Measurements from ENCODE around the gene EEF1A2.

EEF1A2 gene

DNA sequence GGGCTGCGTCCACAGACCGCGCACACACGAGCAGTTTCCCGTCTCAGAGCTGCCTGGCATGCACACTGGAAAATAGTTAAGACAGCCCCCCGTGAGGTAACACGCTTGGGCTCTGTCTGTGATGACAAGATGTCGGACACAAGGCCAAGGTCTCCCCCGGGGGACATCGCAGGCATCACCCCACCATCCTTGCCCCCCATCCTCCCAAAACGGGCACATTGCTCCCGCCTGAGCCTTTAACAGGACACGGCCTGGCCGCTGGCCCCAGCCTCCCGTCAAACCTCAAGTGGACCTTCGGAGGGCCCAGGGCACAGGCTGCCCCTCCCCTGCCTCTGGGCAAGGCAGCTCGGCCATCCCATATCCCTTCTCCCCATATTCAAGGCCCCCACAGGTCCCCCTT is 32.0 kb downstream of the EEF1A2 start:
- DNase-seq: no peak

GRCh38 chr20:63466250-63466825 is 32.5 kb downstream of the EEF1A2 start:
- DNase-seq: no peak

DNA sequence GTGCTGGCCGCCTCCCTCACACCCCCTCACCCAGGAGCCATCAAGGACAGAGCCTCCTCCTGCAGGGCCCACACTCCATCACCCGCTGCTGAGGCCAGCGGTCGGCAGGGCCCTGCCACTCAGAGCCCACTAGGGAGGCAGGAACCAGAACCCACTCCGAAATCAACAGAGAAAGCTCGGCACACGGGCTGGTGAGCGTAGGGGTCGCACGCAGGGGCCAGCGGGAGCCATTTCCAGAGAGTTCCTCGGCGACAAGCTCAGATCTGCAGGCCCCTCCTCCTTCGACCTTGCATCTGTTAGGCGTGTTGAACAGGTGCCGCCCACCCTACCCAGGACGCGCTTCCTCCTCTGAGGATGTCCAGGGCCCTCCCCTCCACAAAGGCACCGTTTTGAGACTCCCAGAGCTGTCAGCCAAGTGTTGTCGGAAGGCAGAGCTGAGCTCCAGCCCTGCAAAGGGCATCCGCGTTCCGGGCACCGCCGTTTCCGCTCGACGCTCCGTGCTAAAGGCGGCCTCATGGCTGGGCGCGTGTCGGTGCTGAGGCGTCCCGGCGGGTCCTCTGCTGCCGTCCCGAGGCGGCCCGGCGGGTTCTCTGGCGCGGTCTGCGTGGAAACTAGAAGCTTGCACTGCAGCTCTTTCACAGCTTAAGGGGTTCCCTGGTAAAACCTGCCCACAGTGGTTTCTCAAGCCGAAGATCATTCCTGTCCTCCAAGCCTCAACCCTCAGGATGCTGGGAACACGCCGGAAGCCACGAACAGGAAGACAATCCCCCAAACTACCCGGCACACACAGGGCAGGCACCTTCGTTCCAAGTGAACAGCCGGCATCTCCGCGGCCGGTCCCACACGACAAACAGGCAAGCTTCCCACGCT is 33.3 kb downstream of the EEF1A2 start:
- DNase-seq: no peak

DNA sequence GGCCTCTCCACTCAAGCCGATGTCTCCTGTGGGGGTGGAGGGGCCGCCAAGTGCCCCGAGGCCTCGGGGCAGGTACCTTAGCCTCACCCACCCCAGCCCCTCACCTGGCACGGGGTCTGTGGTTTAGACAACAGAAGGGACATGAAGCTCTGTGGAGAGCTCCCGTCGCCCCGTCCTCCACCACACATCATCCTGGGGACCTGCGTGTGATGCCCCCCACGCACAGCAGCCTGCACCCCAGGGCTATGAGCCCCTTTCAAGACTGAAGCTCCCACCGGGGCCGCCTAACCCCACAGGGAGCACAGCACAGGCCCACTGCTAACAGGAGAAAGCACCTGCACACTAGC is 34.6 kb downstream of the EEF1A2 start:
- no peak for DNase-seq

GRCh38 chr20:63463400-63464288 is 35.2 kb downstream of the EEF1A2 start:
- DNase-seq: no peak

GRCh38 chr20:63462244-63462643 is 36.6 kb downstream of the EEF1A2 start:
- no peak for DNase-seq

GRCh38 chr20:63461104-63461763 is 37.6 kb downstream of the EEF1A2 start:
- DNase-seq: no peak

- DNase-seq: no peak
Observed at GRCh38 chr20:63459070-63459380, 39.9 kb downstream of the EEF1A2 start.

GRCh38 chr20:63458170-63459069 is 40.5 kb downstream of the EEF1A2 start:
- no peak for DNase-seq

GRCh38 chr20:63457737-63458136 is 41.1 kb downstream of the EEF1A2 start:
- no peak for DNase-seq

DNA sequence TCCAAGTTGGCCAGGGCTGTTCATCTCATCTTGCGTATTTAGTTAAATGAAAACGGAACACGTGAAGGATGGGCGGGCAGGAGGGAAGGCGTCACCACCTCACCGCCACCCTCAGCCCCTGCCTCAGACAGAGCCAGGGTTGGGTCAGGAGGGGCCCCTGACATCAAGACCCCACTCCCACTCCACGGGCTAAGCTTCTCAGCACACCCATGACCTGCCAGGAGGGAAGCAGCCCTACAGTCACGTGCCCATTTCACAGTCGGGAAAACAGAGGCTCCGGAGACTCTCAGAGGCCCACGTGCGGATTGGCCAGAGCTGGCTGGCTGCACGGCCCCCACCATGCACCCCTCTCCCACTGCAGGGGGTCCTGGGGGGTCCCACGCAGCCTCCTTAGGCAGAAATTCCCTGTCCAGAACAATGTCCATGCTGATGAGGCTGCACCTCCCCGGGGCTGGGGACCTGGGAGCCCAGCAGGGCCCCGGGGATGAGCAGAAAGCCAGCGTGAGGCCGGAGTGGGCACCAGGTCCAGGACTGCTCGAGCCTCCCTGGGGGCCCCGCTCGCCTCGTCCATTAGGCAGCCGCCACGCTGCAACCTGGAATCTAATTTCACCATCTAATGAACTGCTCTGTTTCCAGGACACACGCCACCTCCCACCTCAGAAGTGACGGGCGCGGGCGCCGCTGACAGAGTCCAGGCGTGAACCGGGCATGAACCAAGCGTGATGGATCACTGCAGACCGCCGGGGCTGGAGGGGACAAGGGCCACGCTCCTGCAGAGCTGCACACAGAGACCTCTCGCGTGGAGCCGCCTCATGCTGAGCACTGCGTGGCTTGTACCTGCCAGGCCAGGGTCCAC is 42.2 kb downstream of the EEF1A2 start:
- no peak for DNase-seq

DNA sequence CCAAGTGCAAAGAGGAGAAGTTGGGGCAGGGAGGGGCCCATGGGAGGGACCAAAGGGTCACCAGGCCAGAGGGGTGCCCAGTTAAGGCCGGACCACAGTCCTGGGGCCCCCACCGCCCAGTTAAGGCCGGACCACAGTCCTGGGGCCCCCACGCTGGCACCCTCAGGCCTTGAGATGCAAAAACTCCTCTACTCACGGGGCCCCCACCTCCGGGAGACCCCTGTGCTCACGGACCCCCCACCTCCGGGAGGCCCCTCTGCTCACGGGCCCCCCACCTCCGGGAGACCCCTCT is 43.4 kb downstream of the EEF1A2 start:
- no peak for DNase-seq

DNA sequence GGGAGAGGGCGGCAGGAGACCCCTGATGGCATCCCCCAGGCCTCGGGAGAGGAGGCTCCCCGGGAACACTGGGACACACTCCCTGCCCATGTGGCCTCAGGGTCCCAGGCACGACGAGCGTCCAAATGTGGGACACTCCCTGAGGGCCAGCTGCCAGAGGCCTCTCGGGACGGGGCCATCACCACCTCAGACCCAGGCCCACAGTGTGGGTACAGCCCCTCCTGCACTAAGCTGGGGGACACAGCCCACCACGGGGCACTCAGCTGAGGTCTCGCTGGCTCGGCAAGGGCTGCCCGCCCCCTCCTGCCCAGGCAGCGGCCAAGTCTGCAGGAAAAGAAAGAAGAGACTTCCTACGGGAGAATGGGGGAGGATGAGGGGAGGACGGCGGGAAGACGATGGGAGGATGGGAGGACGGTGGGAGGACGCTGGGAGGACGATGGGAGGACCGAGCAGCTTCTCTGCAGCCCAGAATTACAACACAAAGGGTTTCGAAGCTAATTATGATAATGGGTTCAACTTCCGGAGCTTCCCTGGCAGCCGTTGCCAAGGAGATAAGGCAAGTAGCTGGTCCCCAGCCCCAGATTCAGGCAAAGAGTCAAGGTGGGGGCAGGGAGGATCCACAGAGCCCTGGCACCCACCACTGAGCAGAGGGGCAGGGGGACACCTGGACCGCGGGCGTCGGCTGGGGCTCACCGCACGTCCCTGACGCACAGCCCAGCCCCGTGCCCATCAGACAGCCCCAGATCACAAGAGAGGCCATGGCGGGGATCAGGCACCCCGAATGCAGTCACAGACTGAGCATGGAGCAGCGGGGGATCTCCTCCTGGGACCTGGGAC is 43.9 kb downstream of the EEF1A2 start:
- no peak for DNase-seq

- no peak for DNase-seq
Observed at GRCh38 chr20:63452821-63453523, 45.9 kb downstream of the EEF1A2 start.

DNA sequence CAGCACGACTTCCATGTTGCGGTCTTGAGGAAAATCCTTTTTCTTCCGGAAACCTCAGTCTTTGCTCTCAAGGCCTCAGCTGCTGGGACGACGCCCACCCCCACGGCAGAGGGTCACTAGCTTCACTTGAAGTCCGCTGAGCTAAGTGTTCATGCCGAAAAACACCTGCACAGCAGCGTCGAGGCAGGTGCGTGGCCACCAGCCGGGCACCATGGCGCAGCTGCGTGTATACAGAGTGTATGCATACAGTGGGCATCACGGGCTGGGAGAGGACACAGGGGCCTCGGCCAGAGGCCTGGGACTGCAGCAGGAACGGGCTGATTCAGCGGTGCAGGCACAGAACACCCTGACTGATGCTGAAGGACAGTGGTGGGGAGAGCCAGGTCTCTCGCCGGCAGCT is 46.5 kb downstream of the EEF1A2 start:
- DNase-seq: no peak

- no peak for DNase-seq
Observed at GRCh38 chr20:63451821-63452220, 47.1 kb downstream of the EEF1A2 start.

- DNase-seq: no peak
Observed at GRCh38 chr20:63449796-63450730, 48.8 kb downstream of the EEF1A2 start.

DNA sequence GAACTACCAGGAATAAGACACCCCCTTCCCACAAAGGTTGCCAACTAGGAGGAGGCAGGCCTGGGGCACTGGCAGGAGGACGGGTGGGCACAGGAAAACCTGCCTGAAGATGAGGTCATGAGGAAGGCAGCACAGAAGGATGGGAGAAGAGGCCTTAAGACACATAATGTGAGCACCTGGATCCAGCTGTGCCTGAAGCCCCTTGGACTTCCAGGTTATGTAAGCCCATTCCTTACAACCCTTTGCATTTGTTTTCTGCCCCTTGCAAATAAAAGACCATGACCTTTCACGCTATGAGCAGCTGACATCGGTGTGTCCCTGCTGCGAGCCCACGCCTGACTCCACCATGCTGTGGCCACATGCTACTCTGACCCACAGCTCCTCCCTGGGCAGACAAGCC is 49.9 kb downstream of the EEF1A2 start:
- no peak for DNase-seq

GRCh38 chr20:63448031-63448430 is 50.9 kb downstream of the EEF1A2 start:
- no peak for DNase-seq
